Measurements from ENCODE around the gene DNASE1L2. TPM values are rescaled to one million over a fixed set of nuclear protein-coding genes. Genes with fewer than 3 reads are reported as not detected.

Gene DNASE1L2
- total RNA-seq, 1 donor from 2014 or later, result 2.0 TPM

DNA sequence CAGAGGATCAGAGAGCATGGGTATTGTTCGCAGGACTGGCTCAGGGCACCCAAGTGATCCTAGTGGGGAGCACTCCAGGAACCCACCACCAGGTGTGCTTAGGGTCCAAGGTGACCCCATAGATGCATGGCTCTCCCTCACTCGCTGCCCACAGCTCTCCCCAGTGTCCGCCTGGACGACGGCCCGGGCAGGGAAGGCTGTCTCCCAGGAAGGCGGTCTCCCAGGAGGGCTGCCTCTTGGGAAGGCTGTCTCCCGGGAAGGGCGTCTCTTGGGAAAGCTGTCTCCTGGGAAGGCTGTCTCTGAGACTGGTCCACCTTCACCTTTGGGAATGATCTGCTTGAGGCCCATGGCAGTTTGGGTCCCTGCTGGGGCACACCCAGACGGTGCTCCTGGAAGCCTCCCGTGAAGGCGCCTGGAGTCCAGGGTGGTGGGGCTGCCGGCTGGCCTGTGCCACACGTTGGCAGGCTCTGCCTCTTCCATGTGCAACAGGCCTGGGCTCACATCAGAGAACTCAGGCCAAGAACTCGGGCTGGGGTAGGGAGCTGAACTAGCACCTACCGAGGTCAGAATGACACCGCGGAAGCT is 10.1 kb downstream of the DNASE1L2 start:
- H3K36me3 ChIP-seq, result peaks cover 63% of the 10 kb centered on the region
- intact Hi-C loops (cut with DNase I), result no loop called here
- no peak for ATAC-seq

DNA sequence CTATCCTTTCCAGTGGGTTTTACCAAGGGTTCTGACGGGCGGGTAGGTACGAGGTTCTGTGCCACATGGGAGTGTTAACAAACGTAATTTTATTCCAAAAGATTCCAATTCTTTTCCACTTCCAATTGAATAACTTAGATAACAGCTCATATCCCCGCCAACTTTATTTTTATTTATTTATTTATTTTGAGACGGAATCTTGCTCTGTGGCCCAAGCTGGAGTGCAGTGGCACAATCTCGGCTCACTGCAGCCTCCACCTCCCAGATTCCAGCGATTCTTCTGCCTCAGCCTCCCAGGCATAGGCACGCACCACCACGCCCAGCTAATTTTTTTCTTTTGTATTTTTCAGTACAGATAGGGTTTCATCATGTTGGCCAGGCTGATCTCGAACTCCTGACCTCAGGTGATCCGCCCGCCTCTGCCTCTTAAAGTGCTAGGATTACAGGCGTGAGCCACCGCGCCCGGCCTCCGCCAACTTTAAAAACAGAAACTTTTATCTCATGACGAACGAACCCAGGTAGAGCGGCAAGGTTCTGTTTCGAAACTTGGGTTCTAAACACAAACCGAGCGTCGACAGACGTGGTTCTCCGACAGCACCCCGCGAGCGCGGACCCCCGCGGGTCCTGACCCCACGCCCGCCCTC is 14.5 kb downstream of the DNASE1L2 start:
- peak overlapping the region; percentile 83 for H3K4me3 ChIP-seq
- H3K4me1 ChIP-seq, result peaks cover 20% of the 10 kb centered on the region
- DNase-seq, result no peak
- intact Hi-C loops (cut with DNase I), result no loop called here
- H3K27ac ChIP-seq, result peak overlapping the region; percentile 88
- TF ChIP-seq, protein P1, sequence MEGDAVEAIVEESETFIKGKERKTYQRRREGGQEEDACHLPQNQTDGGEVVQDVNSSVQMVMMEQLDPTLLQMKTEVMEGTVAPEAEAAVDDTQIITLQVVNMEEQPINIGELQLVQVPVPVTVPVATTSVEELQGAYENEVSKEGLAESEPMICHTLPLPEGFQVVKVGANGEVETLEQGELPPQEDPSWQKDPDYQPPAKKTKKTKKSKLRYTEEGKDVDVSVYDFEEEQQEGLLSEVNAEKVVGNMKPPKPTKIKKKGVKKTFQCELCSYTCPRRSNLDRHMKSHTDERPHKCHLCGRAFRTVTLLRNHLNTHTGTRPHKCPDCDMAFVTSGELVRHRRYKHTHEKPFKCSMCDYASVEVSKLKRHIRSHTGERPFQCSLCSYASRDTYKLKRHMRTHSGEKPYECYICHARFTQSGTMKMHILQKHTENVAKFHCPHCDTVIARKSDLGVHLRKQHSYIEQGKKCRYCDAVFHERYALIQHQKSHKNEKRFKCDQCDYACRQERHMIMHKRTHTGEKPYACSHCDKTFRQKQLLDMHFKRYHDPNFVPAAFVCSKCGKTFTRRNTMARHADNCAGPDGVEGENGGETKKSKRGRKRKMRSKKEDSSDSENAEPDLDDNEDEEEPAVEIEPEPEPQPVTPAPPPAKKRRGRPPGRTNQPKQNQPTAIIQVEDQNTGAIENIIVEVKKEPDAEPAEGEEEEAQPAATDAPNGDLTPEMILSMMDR (IDR thresholded peaks at IDR 0.05), result no peak
- peaks cover 52% of the 10 kb centered on the region for H3K36me3 ChIP-seq
- no peaks in the 10 kb centered on the region for H3K9me3 ChIP-seq
- peak in 1 of 2 donors; percentile 11 for ATAC-seq
- H3K27me3 ChIP-seq (ENCODE audit: low read depth), result no peaks in the 10 kb centered on the region

More for the DNA sequence above, 10.1 kb downstream of the DNASE1L2 start:
- no peaks in the 10 kb centered on the region for H3K27me3 ChIP-seq (ENCODE audit: low read depth)
- H3K27ac ChIP-seq, result no peak overlapping the region
- no peaks in the 10 kb centered on the region for H3K9me3 ChIP-seq
- no peak overlapping the region for H3K4me3 ChIP-seq
- no peak for DNase-seq
- H3K4me1 ChIP-seq, result peaks cover 10% of the 10 kb centered on the region
- TF ChIP-seq, protein P1 (IDR thresholded peaks at IDR 0.05), result no peak

DNA sequence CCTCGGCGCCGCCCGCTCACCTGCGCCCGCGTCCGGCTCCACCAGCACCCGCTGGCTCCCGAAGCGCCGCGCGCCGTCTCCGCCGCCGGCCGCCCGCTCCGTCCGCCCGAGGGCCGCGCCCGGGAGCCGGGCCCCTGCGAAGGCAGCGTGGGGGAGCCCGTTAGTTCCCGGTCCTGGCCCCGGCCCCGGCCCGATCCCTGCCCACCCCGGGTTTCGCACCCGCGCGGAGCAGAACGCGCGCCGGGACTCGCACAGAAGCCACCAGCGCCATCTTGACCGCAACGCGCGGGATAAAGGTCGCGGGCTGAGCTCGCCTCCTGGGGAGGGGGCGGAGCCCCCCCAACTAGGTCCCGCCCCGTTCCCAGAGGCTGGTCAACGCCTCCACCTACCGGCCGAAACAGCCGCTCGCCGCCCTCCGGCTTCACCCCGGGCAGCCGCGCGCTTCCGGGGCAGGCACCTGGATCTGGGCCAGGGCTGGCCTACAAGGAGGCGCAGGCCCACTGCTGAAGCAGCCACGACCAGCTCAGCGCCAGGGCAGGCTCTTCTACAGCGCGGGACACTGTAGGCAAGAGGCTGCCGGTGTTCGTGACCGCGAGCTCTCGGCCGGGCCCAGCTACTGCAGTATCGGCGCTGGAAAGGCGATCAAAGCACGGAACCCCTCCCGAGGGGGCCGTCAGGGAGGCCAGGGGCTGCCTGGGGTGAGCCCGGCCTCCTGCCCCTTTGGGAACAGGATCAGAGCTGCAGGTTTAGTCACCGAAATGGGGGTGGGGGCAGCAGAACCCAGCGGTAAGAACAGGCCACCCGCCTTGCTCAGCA is 15.3 kb downstream of the DNASE1L2 start, which contains the start of gene ECI1:
Gene ECI1, minus strand, starts transcription at position 292 of the 816 bp plus-strand sequence. Its CDS starts 21 bp downstream, at position 271.
- TF ChIP-seq, protein P1 (IDR thresholded peaks at IDR 0.05), result peak; percentile 83
- H3K27me3 ChIP-seq (ENCODE audit: low read depth), result no peaks in the 10 kb centered on the region
- peak within 1 kb of the TSS; percentile 88 for H3K27ac ChIP-seq
- peak; percentile 97 for DNase-seq
- intact Hi-C loops (cut with DNase I), result no loop called here
- H3K4me1 ChIP-seq, result peaks cover 20% of the 10 kb centered on the region
- H3K4me3 ChIP-seq, result peak within 1 kb of the TSS; percentile 83
- peak; percentile 98 to 99 for ATAC-seq
- H3K36me3 ChIP-seq, result peaks cover 52% of the 10 kb centered on the region
- no peaks in the 10 kb centered on the region for H3K9me3 ChIP-seq

DNA sequence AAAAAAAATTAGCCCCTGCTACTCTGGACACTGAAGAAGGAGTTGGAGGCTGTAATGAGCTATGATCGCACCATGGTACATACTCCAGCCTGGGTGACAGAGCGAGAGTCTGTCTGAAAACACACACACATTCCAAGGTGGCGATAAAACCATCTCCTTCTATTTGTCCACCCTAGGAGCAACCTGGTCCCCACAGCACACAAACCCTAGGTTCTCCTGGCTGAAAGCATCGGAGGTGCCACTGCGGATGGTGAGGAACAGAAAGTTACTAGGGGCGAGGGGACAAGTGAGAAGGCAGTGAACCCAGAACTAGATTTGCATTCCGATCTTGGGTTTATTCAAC is 16.5 kb downstream of the DNASE1L2 start:
- Histone ChIP-seq H3K27me3 (ENCODE audit: low read depth) (no peaks in the 10 kb centered on the region), H3K9me3 (no peaks in the 10 kb centered on the region), H3K4me1 (peaks cover 20% of the 10 kb centered on the region), H3K4me3 (no peak overlapping the region), H3K27ac (no peak overlapping the region), H3K36me3 (peaks cover 59% of the 10 kb centered on the region)
- ATAC-seq (no peak), DNase-seq (peak; percentile 4)
- intact Hi-C loops (cut with DNase I), result no loop called here
- TF ChIP-seq, protein P1 (IDR thresholded peaks at IDR 0.05), result no peak

DNA sequence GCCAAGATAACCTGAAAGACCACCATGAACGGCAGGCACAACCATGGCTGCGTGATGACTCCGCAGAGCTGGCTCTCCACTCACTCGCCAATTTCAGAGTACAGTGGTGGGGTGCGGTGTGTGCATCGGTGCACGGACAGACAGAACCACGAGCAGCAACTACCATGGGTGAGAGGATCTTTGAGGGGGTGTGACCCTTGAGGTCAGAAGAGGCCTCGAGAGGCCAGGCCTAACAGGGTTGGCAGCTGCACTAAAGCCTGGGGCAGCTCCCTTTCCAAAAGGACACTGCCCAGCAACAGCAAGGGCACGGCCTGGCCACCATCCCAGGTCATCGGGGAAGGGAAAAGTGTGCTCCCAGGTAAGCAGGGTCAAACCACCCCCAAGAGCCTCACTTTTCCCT is 17.0 kb downstream of the DNASE1L2 start:
- Histone ChIP-seq H3K4me1 (peaks cover 20% of the 10 kb centered on the region), H3K27ac (no peak overlapping the region), H3K9me3 (no peaks in the 10 kb centered on the region), H3K36me3 (peaks cover 61% of the 10 kb centered on the region), H3K4me3 (no peak overlapping the region), H3K27me3 (ENCODE audit: low read depth) (no peaks in the 10 kb centered on the region)
- ATAC-seq (no peak), DNase-seq (peak; percentile 36)
- TF ChIP-seq, protein P1 (IDR thresholded peaks at IDR 0.05), result no peak
- intact Hi-C loops (cut with DNase I), result no loop called here

Data from lower lobe of right lung (tissue), 2 donors.